HEK293 (cell line): ENCODE results near the gene ENGASE.

ENCODE experiments used
- BCL6B ChIP-seq: fragments of 450-650 bp; formaldehyde crosslinking; IDR thresholded peaks from 2 replicates; pipeline ENCODE4 v1.5.1; 2017; ENCODE audit warnings: missing biosample characterization, missing genetic modification characterization
- KLF10 ChIP-seq: fragments of 450-650 bp; IDR thresholded peaks from 2 replicates; pipeline ENCODE4 v1.5.1; 2018; ENCODE audit warnings: missing biosample characterization, mild to moderate bottlenecking, missing genetic modification characterization
- OSR2 ChIP-seq: fragments of 450-650 bp; formaldehyde crosslinking; IDR thresholded peaks from 2 replicates; pipeline ENCODE4 v1.5.1; 2016; ENCODE audit warnings: missing biosample characterization, missing genetic modification characterization
- SP3 ChIP-seq: fragments of 450-650 bp; formaldehyde crosslinking; IDR thresholded peaks from 2 replicates; pipeline ENCODE4 v1.5.1; 2016; ENCODE audit warnings: missing biosample characterization, missing genetic modification characterization
- WT1 ChIP-seq: fragments of 450-650 bp; formaldehyde crosslinking; IDR thresholded peaks from 2 replicates; pipeline ENCODE4 v1.5.1; 2016; ENCODE audit warnings: missing biosample characterization, missing genetic modification characterization
- YY1 ChIP-seq: fragments of 450-650 bp; formaldehyde crosslinking; IDR thresholded peaks from 2 replicates; pipeline ENCODE4 v1.5.1; 2018; ENCODE audit warnings: missing biosample characterization, missing genetic modification characterization
- ZFP37 ChIP-seq: fragments of 450-650 bp; formaldehyde crosslinking; IDR thresholded peaks from 2 replicates; pipeline ENCODE4 v1.5.1; 2016; ENCODE audit warnings: missing biosample characterization, missing genetic modification characterization
- ZNF112 ChIP-seq: fragments of 450-650 bp; formaldehyde crosslinking; IDR thresholded peaks from 2 replicates; pipeline ENCODE4 v1.5.0; 2017; ENCODE audit warnings: missing biosample characterization, missing genetic modification characterization
- ZNF138 ChIP-seq: fragments of 450-650 bp; formaldehyde crosslinking; IDR thresholded peaks from 2 replicates; pipeline ENCODE4 v1.5.1; 2016; ENCODE audit warnings: missing biosample characterization, missing genetic modification characterization, borderline replicate concordance
- ZNF175 ChIP-seq: fragments of 450-650 bp; formaldehyde crosslinking; IDR thresholded peaks from 2 replicates; pipeline ENCODE4 v1.5.1; 2016; ENCODE audit warnings: missing biosample characterization, missing genetic modification characterization
- ZNF24 ChIP-seq: fragments of 450-650 bp; formaldehyde crosslinking; IDR thresholded peaks from 2 replicates; pipeline ENCODE4 v1.5.1; 2016; ENCODE audit warnings: missing biosample characterization, missing genetic modification characterization
- ZNF280D ChIP-seq: fragments of 450-650 bp; formaldehyde crosslinking; IDR thresholded peaks from 2 replicates; pipeline ENCODE4 v1.5.1; 2016; ENCODE audit warnings: missing biosample characterization, missing genetic modification characterization
- ZNF311 ChIP-seq: fragments of 450-650 bp; formaldehyde crosslinking; IDR thresholded peaks from 2 replicates; pipeline ENCODE4 v1.5.1; 2017; ENCODE audit warnings: missing biosample characterization, missing genetic modification characterization, borderline replicate concordance
- ZNF335 ChIP-seq: fragments of 450-650 bp; formaldehyde crosslinking; conservative IDR thresholded peaks from 2 replicates; pipeline ENCODE4 v1.5.1; 2016; ENCODE audit warnings: missing biosample characterization, missing genetic modification characterization
- ZNF544 ChIP-seq: fragments of 450-650 bp; formaldehyde crosslinking; IDR thresholded peaks from 2 replicates; pipeline ENCODE4 v1.5.0; 2017; ENCODE audit warnings: missing biosample characterization, missing genetic modification characterization
- ZNF623 ChIP-seq: fragments of 450-650 bp; formaldehyde crosslinking; IDR thresholded peaks from 2 replicates; pipeline ENCODE4 v1.5.1; 2016; ENCODE audit warnings: missing biosample characterization, missing genetic modification characterization
- ZNF626 ChIP-seq: fragments of 450-650 bp; sonication (Bioruptor Pico); formaldehyde crosslinking; IDR thresholded peaks from 2 replicates; pipeline ENCODE4 v1.5.1; 2018; ENCODE audit warnings: missing biosample characterization, missing genetic modification characterization, inconsistent platforms
- ZNF629 ChIP-seq: fragments of 450-650 bp; formaldehyde crosslinking; IDR thresholded peaks from 2 replicates; pipeline ENCODE4 v1.5.1; 2017; ENCODE audit warnings: missing biosample characterization, missing genetic modification characterization
- ZNF664 ChIP-seq: fragments of 450-650 bp; formaldehyde crosslinking; IDR thresholded peaks from 2 replicates; pipeline ENCODE4 v1.5.1; 2016; ENCODE audit warnings: missing biosample characterization, missing genetic modification characterization
- ZNF677 ChIP-seq: fragments of 450-650 bp; IDR thresholded peaks from 2 replicates; pipeline ENCODE4 v1.5.0; 2018; ENCODE audit warnings: missing biosample characterization, mild to moderate bottlenecking, missing genetic modification characterization, moderate library complexity
- ZNF707 ChIP-seq: fragments of 450-650 bp; formaldehyde crosslinking; IDR thresholded peaks from 2 replicates; pipeline ENCODE4 v1.5.1; 2016; ENCODE audit warnings: missing biosample characterization, missing genetic modification characterization
- ZNF830 ChIP-seq: fragments of 450-650 bp; IDR thresholded peaks from 2 replicates; pipeline ENCODE4 v1.5.0; 2018; ENCODE audit warnings: missing biosample characterization, missing genetic modification characterization, low read depth, mild to moderate bottlenecking, moderate library complexity
- TF ChIP-seq, protein P1 (sequence below): fragments of 450-650 bp; formaldehyde crosslinking; IDR thresholded peaks from 2 replicates; pipeline ENCODE4 v1.5.1; 2017; ENCODE audit warnings: missing biosample characterization, missing genetic modification characterization
- TF ChIP-seq, protein P2 (sequence below): fragments of 450-650 bp; IDR thresholded peaks from 2 replicates; pipeline ENCODE4 v1.5.1; 2018; ENCODE audit warnings: missing biosample characterization, mild to moderate bottlenecking, missing genetic modification characterization
- TF ChIP-seq, protein P3 (sequence below): fragments of 450-650 bp; formaldehyde crosslinking; IDR thresholded peaks from 2 replicates; pipeline ENCODE4 v1.5.1; 2017; ENCODE audit warnings: missing biosample characterization, missing genetic modification characterization
- TF ChIP-seq, protein P4 (sequence below): IDR thresholded peaks from 2 replicates; pipeline ENCODE4 v1.6.1; 2011; ENCODE audit warnings: mild to moderate bottlenecking, low read depth, low read length, borderline replicate concordance

ENGASE gene

DNA sequence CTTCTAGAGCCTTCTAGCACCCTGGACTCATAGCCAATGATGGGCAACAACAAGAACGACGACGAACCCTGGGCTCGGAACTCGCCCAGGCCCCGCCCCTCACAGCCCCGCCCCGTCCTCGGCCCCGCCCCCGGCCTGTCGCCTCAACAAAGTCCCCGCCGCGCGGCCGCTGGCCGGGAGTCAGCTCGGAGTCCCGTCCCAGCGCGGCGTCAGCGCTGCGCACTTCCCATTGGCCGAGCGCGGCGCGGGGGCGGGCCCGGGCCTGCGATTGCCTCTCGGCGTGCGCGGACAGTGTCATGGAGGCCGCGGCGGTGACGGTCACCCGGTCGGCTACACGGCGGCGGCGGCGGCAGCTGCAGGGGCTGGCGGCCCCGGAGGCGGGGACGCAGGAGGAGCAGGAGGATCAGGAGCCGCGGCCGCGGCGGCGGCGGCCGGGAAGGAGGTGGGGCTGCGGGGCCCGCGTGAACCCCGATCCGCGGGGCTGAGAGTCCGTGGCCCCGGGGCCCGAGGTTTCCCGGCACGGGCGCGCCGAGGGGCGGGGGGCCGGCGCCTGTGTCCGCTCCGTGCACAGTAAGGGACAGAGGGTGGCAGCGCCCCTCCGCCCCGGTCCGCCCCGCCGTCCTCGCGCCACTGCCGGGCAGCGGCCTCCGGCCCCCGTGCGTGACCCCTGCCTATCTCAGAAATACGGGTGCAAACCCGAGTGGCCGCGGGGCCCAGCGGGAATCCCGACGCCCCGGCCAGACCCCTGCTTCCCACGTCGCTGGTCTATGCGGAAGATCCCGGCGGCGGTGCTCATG lies at the start of gene ENGASE (continued):
- peak; percentile 23; the same call in 1 of the 2 replicates for TF ChIP-seq SP3
- TF ChIP-seq ZNF677 (tag by site-specific recombination): no peak
- no peak for TF ChIP-seq ZNF175 (tag by site-specific recombination)
- TF ChIP-seq ZNF24 (tag by site-specific recombination): no peak
- TF ChIP-seq ZFP37: no peak
- TF ChIP-seq ZNF629 (tag by site-specific recombination): no peak
- no peak for TF ChIP-seq BCL6B (tag by site-specific recombination)
- TF ChIP-seq, protein P1, sequence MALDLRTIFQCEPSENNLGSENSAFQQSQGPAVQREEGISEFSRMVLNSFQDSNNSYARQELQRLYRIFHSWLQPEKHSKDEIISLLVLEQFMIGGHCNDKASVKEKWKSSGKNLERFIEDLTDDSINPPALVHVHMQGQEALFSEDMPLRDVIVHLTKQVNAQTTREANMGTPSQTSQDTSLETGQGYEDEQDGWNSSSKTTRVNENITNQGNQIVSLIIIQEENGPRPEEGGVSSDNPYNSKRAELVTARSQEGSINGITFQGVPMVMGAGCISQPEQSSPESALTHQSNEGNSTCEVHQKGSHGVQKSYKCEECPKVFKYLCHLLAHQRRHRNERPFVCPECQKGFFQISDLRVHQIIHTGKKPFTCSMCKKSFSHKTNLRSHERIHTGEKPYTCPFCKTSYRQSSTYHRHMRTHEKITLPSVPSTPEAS (tag by site-specific recombination): no peak
- no peak for TF ChIP-seq ZNF311
- no peak for TF ChIP-seq ZNF664 (tag by site-specific recombination)
- TF ChIP-seq OSR2: no peak
- TF ChIP-seq WT1 (tag by site-specific recombination): no peak
- no peak for TF ChIP-seq ZNF707
- 0 out of 2 replicates have a peak, but pooled peaks have one; percentile 29 for TF ChIP-seq KLF10 (tag by site-specific recombination)
- no peak for TF ChIP-seq ZNF623 (tag by site-specific recombination)
- TF ChIP-seq ZNF112: no peak
- no peak for TF ChIP-seq ZNF830
- no peak for TF ChIP-seq ZNF544 (tag by site-specific recombination)
- TF ChIP-seq ZNF335 (tag by site-specific recombination): 0 out of 2 replicates have a peak, but pooled peaks have one; percentile 26
- TF ChIP-seq, protein P2, sequence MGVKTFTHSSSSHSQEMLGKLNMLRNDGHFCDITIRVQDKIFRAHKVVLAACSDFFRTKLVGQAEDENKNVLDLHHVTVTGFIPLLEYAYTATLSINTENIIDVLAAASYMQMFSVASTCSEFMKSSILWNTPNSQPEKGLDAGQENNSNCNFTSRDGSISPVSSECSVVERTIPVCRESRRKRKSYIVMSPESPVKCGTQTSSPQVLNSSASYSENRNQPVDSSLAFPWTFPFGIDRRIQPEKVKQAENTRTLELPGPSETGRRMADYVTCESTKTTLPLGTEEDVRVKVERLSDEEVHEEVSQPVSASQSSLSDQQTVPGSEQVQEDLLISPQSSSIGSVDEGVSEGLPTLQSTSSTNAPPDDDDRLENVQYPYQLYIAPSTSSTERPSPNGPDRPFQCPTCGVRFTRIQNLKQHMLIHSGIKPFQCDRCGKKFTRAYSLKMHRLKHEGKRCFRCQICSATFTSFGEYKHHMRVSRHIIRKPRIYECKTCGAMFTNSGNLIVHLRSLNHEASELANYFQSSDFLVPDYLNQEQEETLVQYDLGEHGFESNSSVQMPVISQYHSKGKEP (tag by site-specific recombination): 0 out of 2 replicates have a peak, but pooled peaks have one; percentile 34
- no peak for TF ChIP-seq ZNF280D (tag by site-specific recombination)
- TF ChIP-seq, protein P3, sequence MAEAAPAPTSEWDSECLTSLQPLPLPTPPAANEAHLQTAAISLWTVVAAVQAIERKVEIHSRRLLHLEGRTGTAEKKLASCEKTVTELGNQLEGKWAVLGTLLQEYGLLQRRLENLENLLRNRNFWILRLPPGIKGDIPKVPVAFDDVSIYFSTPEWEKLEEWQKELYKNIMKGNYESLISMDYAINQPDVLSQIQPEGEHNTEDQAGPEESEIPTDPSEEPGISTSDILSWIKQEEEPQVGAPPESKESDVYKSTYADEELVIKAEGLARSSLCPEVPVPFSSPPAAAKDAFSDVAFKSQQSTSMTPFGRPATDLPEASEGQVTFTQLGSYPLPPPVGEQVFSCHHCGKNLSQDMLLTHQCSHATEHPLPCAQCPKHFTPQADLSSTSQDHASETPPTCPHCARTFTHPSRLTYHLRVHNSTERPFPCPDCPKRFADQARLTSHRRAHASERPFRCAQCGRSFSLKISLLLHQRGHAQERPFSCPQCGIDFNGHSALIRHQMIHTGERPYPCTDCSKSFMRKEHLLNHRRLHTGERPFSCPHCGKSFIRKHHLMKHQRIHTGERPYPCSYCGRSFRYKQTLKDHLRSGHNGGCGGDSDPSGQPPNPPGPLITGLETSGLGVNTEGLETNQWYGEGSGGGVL (tag by site-specific recombination): no peak
- TF ChIP-seq YY1 (tag by site-specific recombination): peak; percentile 32; the same call in 1 of the 2 replicates
- TF ChIP-seq, protein P4, sequence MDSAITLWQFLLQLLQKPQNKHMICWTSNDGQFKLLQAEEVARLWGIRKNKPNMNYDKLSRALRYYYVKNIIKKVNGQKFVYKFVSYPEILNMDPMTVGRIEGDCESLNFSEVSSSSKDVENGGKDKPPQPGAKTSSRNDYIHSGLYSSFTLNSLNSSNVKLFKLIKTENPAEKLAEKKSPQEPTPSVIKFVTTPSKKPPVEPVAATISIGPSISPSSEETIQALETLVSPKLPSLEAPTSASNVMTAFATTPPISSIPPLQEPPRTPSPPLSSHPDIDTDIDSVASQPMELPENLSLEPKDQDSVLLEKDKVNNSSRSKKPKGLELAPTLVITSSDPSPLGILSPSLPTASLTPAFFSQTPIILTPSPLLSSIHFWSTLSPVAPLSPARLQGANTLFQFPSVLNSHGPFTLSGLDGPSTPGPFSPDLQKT: no peak
- no peak for TF ChIP-seq ZNF138 (tag by site-specific recombination)
- no peak for TF ChIP-seq ZNF626
